OCI-M2 (cell line): ENCODE data around the gene ERCC6.

ENCODE experiments used
- DNase-seq: peaks from one replicate; lab custom pipeline; 2025; ENCODE audit not compliant: unreplicated experiment; lab: John Stamatoyannopoulos, UW

ERCC6 gene

DNA sequence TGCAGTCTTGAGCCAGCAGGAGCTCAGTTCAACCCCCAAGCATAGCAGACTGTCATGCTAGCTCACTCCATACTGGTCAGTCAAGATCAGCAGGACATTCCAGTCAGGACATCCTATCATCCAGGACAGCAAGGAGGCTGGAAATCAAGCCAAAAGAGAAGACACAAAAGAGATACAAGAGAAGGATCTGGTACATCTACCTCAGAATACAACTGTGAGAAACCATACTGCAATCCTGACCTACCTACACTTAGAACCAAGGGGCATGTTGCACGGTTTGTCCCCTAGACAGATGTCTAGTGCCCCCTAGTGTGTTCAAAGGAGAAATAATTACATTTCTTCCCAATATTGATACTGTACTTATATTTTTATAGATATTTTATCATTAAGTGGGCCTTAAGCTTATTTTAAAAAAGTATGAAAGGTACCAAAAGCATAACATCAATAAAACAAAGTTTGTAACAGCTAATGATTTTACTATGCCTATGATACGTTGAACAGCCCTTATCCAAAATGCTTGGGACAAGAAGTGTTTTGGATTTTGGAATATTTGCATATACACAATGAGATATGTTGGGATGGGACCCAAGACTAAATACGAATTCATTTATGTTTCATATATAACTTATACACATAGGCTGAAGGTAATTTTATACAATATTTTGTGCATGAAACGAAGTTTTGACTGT is 26.7 kb downstream of the ERCC6 start:
- DNase-seq = no peak

DNA sequence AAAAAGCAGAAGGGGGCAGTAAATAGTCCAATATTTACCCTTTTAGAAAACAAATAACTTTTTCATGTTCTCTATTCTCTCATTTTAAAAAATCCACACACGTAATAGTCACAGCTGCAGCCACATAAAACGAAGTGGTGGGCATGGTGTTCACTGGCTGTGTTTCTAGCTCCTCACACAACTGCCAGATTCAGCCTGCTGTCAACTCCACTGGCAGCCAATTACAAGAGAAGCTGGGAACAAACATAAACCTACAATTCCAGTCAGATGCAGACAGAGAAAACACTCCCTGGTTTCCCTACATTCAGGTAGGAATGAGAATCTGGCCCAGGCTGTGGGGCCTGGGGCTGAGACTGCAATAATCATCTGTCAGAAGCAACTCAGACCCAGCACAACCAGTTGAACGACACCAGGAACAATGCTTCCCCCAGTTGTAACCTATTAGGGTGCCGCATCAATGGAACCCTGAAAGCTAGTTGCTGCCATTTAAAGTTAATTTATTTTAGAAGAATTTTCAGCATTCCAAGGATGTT is 29.1 kb downstream of the ERCC6 start:
- DNase-seq = no peak

DNA sequence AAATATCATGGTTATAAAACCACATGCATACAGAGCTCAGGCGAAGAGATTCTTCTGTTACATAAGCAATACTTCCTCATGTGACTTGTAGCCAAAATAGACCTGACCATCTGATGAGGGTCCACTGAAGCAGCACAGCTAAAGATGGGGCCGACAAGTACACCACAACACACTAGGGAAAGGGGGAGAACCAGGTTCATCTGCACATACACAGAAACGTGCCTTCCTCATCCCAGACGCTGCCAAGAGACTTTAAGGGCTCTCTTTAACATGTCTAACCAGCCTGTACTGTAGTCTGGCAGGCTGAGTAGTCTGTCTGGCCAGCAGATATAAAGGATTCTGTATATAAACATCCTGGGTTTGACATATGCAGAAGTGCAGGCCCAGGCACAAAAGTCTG is 30.3 kb downstream of the ERCC6 start:
- no peak for DNase-seq

DNA sequence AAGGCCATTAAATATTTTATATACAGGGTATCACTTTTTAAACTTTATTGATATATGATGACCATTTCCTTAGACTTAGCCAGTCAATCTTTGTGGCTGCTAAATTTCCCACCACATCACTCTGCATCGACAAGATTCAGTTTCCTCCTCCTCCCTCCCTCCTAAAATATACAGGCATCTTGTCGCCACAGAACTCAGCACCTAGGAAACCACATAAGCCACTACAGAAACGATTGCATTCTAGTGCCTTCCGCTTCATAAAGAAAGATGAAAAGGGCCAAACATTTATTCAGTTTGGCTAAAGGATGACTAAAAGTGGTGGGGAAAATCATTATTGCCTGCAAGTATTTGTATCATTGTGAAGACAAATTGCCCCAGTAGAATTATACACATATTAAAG is 30.7 kb downstream of the ERCC6 start:
- DNase-seq = no peak

DNA sequence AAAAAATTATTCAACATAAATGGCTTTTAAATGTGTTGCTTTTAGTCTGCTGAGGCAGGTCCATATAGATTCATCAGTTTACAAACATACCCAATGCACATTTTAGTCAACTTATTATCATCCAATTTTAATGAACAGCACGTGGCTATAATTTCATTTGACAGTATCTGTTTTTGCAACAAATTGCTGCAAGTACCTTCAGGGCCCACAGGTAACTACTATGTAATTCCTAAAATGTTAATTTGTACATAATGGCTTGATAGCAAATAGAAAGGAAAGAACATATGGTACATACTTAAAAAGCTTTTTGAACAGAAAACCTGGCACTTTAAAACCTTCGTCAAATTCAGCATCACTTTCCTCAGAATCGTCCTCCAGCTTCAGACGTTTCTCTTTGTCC is 33.3 kb downstream of the ERCC6 start:
- no peak for DNase-seq

DNA sequence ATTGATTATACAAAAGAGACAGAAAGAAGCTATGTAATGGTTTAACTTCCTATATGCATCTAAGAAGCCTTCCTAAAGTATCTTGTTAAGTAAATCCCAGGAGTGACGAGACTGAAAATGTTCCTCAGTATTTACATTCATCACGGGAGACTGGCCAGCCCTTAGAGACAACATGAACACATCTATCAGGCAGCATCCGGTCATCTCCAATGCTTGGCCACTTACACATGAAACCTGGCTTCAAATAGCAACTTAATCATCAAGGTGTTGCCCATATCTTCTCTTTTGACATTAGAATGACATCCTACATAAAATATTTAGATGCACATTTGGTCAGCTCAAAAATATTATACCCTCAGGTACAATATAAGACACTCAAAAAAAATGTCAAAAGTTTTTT is 33.8 kb downstream of the ERCC6 start:
- DNase-seq = no peak

DNA sequence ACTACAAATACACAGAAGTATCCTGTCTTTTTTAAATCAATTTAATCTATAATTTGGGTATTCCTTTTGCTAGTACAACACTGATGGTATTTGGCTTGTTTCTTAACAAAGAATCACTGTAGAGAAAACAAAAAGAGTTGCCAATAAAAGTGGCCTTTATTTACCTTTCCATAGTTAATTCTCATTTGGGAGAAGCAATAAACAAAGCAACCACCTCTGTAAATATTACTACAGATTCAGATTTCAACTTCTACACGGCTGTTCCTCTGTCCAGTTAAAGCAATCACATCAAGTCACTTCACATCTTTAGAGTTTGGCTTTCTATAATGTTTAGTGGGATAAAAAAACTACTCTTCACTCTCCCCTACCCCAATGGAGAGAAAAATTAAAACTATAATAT is 34.4 kb downstream of the ERCC6 start:
- no peak for DNase-seq

DNA sequence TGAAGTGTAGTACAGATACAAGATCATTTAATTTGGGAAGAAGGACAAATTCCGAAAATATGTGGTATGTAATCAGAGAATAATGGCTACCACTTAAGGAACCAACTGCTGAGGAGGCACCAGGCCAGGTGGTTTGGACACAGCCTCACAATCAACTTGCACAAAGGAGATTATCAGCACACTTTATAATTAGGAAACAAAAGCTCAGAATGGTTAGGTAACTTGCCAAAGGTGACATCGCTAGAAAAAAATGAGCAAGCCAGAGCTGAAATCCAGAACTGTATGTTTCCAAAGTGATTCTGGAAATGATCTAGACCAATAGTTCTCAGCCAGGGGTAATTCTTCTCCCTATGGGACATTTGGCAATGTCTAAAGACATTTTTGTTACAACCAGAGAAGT is 36.6 kb downstream of the ERCC6 start:
- DNase-seq = no peak

DNA sequence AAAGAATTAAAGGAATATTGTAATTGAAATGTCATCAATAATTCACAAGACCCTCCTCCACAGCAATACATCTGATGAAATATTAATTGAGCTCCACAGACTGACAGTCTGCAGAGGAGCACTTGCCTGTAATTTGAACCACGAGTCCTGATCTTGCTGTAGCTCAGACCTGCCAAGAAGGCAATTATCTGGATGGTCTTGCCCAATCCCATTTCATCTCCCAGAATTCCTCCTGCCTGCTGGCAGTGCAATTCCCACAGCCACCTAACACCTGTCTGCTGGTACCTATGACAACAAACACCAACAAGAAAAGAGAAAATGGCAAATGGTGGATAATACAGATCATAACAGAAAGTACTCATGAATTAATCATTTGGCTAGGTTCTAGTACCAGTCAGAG is 38.5 kb downstream of the ERCC6 start:
- no peak for DNase-seq

DNA sequence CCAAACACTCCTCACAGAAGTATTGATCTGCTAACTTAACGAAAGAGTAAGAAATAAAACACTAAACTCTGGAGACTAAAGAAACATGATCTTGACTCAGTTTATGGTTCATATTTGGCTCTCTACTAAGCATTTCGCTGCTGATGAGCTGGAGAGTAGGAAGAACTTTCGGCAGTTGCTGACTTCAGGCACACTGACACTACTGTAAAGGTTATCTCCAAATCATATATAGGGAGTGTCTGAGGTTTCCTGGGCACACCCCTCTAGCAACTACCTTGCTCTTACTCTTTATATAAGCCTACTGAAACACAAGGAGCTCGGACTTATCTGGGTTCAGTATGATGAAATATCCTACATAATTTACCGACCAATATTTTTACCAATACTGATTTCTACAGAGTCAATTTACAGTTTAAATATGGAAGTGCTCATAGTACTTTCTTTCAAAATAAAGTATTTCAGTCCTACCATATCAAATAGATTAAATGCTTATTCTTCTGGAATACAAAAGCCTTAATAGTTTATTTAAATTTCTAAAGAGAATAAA is 39.5 kb downstream of the ERCC6 start:
- no peak for DNase-seq

DNA sequence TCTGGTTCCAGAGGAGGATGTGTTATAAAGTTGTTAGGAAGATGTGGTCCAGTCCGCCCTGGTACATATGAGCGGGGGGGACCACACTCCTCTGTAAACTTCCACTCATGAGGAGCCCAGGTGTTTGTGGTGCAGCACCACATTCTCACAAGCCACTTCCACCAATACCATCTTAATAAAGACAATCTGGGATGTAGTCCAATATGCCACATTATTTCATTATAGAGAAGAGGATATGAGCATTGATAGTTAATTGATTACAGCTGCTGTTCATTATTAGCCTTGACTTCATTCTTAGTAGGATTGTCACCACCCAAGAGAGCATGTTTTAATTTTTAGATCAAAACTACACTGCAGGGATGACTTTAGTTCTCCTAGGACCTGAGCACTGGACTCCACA is 40.5 kb downstream of the ERCC6 start:
- no peak for DNase-seq

DNA sequence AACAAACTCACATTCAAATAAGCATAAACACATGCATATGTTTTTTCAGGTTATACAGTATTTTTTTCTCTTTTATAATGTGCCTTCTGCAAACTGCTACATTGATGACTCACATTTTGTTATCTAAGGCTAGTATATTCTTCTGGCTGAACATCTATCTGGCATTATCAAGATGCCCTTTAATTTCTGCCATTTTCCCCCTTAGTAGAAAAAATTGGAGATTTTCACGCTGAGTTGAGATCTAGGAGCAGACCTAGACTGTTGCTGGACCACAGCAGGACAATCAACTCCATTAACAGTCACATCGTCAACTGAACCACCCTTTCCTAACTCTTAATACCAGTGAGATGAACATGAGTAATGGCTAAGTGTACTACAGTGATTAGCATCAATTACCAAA is 41.6 kb downstream of the ERCC6 start:
- DNase-seq = no peak

DNA sequence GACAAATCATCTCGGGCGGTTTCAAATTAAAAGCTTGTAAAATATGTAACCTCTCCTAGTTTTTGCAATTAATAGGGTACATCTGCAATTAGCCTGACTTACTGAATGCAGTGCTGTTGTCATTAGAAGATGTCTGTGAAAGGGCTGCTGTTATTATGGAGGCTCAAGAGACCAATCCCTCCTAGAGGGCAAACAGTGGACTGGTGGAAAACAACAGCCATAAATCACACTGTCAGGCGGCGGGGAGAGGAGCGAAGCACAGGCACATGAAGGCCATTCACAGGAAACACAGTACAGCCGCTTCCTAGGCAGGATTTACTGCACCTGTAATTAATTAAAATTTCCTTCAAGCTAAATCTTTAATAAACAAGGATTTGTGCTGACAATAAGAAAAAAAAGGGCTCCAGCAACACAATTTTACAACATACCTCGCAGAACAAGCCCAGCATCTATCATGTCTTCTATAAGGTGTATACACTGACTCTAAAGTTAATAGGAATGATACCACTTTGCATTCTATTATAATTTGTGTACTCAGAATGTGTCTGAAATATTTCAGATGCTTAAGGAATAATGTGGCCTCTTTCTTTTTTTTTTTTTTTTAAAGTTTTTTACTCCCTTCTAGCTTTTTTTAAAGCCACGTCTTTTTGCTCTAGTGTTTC is 50.7 kb downstream of the ERCC6 start:
- no peak for DNase-seq

DNA sequence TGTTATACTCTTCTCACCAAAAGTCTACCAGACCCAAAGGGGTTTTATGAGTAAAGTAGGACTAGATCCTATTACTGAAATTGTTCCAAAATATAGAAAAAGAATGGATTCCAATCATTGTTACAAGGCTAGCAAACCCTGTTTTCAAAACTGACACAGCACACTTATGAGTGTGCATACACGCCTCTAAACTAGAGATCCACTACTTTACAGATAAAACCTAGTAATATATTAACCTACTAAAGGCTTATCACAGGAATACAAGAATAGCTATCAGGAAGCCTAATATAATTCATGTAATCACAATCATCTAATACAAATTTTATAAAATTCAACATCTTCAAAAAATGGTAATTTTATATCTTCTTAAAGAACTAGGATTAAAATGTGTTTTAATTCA is 52.2 kb downstream of the ERCC6 start:
- DNase-seq = no peak

DNA sequence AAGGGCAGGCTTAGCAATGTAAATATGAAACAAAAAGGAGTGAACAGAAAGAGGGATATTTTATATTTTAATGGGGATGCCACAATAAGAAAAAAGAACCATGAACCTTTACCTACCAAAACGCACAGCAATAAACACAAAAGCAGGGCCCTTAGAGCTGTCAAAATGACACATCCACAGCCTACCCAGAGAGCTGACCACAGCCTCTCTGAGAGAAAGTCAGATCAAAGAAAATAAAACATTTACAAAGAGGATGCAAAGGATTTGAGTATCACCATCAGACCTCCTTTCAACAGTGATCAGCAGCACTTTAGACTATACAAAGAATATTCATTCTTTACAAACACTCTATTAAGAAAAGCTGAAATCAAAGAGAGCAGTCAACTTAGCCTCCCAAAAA is 52.9 kb downstream of the ERCC6 start:
- no peak for DNase-seq

DNA sequence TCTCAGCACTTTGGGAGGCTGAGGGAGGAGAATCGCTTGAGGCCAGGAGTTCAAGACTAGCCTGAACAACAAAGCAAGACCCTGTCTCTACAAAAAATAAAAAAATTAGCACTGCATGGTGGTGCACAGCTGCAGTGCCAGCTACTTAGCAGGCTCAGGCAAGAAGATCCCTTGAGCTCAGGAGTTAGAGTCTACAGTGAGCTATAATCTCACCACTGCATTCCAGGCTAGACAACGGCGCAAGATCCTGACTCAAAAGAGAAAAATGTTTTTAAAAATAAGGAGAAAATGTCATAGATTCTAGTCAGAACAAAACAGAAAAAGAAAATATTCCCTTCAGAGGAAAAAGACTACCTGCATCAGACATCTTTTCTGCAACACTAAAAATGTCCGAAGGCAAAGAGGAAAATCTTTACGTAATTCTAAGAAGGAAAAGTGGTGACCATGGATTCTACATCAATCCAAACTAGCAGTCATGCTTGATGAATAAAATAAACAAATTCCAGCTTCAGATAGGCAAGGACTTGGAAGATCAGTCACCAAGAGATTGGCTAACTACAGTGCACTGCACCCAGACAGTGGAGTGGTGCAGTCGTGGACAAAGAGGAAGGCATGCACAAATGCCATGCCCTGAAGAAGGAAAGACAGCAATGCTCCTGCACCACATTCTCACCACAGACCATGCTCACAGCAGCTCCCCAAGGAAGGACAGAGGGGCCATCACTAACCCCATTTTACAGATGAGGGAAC is 54.3 kb downstream of the ERCC6 start:
- DNase-seq = no peak

DNA sequence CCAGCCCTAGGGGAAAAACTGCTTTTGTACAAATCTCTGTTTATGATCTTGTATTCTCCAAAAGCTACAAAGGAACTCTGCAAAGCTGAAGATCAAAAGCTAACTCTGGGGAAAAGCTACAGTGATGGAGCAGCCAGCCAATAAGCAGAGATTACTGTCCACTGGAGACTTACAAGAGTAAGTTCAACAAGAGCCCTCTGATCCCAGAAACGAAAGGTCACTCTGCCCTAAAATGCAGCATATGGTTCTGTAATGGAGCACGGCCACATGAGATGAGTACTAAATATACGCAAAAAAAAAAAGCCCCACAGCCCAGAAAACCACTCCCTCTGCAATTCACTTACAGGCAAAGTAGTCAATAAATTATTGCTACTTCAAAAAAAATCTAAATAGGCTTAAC is 60.1 kb downstream of the ERCC6 start:
- DNase-seq = no peak

DNA sequence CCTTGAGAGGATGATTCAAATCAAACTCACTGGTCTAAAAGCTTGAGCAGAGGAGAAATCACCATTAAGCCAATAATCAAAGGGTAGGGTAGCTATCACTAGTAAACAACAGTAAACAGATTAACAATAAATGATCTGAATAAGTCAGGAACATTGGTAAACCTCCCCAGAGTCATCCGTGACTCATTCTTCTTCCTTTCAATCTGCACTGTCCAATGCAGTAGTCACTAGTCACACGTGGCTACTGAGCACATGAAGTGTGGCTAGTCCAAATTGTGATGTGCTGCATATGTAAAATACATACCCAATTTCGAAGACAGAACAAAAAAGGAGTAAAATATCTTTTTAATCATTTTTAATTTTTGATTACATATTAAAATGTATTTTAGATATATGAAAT is 64.0 kb downstream of the ERCC6 start:
- DNase-seq = no peak

DNA sequence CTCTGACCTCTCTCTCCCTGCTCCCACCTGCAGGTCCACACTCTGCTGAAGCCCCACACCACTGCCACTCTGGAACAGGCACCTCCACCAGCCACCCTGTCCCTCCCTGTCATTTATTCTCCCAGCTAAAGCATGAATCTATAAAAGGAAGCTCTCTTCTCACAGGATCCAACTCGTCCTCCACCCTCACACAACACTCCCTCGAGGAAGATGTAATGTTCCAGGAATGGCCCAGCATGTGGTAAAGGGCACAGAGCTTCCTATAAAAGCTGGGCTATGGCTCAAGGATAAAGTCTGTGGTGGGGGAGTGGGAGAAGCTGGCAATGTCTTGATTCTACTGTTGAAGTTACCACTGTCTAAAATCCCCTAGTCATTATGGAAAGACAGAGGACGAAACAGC is 67.4 kb downstream of the ERCC6 start:
- DNase-seq = no peak

DNA sequence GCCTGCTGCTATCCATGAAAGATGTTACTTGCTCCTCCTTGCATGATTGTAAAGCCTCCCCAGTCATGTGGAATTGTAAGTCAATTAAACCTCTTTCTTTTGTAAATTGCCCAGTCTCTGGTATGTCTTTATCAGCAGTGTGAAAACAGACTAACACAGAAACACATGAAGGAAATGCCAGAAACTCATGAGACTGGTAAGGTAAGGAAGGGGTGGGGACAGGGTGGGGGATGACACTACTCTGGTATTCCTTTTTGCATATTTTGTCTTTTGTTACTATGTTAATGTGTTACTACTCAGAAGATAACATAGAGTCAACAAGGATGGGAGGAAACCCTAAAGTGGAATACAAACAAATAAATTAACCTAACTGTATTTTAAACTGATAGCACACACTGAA is 73.2 kb downstream of the ERCC6 start:
- DNase-seq = no peak
